Erythroblast (primary cell): ENCODE results near the gene TSHZ2.
"Not testable (repeated sequence)": the region's sequence is repeated elsewhere in the genome, so short reads cannot be mapped to it uniquely, and the experiment has no call there.

ENCODE experiments used
- GATA1 ChIP-seq: IDR thresholded peaks from 2 replicates; pipeline ENCODE4 v1.6.1; 2011; ENCODE audit warnings: low read depth, mild to moderate bottlenecking, control low read depth, low read length, moderate library complexity
- POLR2A ChIP-seq: IDR thresholded peaks from 2 replicates; pipeline ENCODE4 v1.6.1; 2011; ENCODE audit warnings: mild to moderate bottlenecking, low read length

DNA sequence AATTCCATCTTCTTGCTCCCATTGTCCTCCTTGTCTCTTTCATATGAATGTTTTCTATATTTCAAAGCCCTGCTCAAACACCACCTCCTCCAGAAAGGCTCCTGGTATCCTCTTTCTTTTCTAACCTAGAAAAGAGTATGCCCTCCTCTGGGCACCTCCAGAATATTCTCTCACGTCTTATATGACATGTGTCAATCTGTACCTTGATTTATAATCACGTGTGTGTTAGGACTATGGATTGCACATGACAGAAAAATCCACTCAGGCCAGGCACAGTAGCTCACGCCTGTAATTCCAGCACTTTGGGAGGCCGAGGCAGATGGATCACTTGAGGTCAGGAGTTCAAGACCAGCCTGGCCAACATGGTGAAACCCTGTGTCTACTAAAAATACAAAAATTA, 464.8 kb downstream of the TSHZ2 start:
- not testable (repeated sequence) for TF ChIP-seq POLR2A, GATA1
